ENCODE measurements around the gene OTOP3. TPM values are rescaled to one million over a fixed set of nuclear protein-coding genes. Genes with fewer than 3 reads are reported as not detected.

OTOP3 gene
- total and polyA plus RNA-seq, 2 of the 4 experiments (the other 2 are of a cell fraction): not detected

DNA sequence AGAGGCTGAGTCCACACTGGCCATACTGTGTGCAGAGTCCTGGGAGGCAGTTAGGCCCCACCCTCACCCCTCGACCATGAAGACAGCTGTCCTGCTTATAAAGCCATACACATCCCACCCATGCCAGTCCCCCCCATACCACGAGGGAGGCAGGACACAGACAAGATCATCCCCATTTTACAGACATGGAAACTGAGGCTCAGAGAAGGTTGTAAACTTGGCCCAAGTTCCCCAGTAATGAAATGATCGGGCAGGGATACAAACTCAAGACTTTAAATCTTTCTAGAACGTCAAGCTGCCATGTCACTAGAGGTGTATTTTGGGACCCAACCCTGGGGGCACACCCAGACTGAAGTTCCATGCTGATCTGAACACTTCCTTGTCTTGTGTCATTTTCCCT, 20.4 kb downstream of the OTOP3 start:
- no peak overlapping the region for H4K91ac ChIP-seq (ENCODE audit: insufficient read depth, low read depth, low read length)
- H2BK5ac ChIP-seq (ENCODE audit: low read depth, low read length, poor library complexity, severe bottlenecking): no peak overlapping the region
- no peak overlapping the region for H3K18ac ChIP-seq (ENCODE audit: low read depth, low read length)
- H4K20me1 ChIP-seq (ENCODE audit: insufficient read depth, low read length): no peaks in the 10 kb centered on the region
- H2BK15ac ChIP-seq (ENCODE audit: low read depth, low read length): no peak overlapping the region
- in situ Hi-C loops (cut with MboI; ENCODE audit: low sequenced_read_pairs) (loop anchor here (10.0 kb wide), 1 partner anchor 211 kb away; the partner anchor contains the start of gene NHERF1), intact Hi-C loops (cut with micrococcal nuclease) (no loop called here), dilution Hi-C loops (cut with HindIII; ENCODE audit: low sequenced_read_pairs, unreplicated experiment) (no loop called here)
- no peak overlapping the region for H3K23ac ChIP-seq (ENCODE audit: low read depth, low read length)
- no peaks in the 10 kb centered on the region for H3K9me3 ChIP-seq (ENCODE audit: control insufficient read depth, insufficient read depth, low read length)
- ChIA-PET POLR2A (ENCODE audit: unreplicated experiment) (no interaction called here), CTCF (no interaction called here)
- no peak overlapping the region for H2BK20ac ChIP-seq (ENCODE audit: low read depth, low read length)
- H3K79me1 ChIP-seq (ENCODE audit: low read depth in 1 of 2, low read length in 2 of 2): no peaks in the 10 kb centered on the region
- H3K4me2 ChIP-seq (ENCODE audit: low read depth, low read length): no peak overlapping the region
- no peak overlapping the region for H4K5ac ChIP-seq (ENCODE audit: low read depth, low read length)
- H3K4me3 ChIP-seq (ENCODE audit: insufficient read depth, low read depth, low read length): no peak overlapping the region
- H3K27ac ChIP-seq (ENCODE audit: insufficient read depth, low read length): no peak overlapping the region
- H2AK5ac ChIP-seq (ENCODE audit: low read depth, low read length): no peak overlapping the region
- H3K4me1 ChIP-seq (ENCODE audit: control insufficient read depth, insufficient read depth, low read length): 0 out of 2 replicates have a peak, but pooled peaks cover 1% of the 10 kb centered on the region
- no peak for TF ChIP-seq MAZ (IDR thresholded peaks at IDR 0.05; ENCODE audit: borderline replicate concordance, low read depth, low read length)
- TF ChIP-seq POLR2A (IDR thresholded peaks at IDR 0.05; ENCODE audit: low read depth, low read length): no peak
- TF ChIP-seq MXI1 (IDR thresholded peaks at IDR 0.05; ENCODE audit: borderline replicate concordance, low read depth, low read length): no peak
- no peak for TF ChIP-seq RAD21 (IDR thresholded peaks at IDR 0.05; ENCODE audit: low read length)
- TF ChIP-seq RFX5 (IDR thresholded peaks at IDR 0.05; ENCODE audit: low read depth, low read length): no peak
- TF ChIP-seq FOS (IDR thresholded peaks at IDR 0.05; ENCODE audit: low read depth, low read length): no peak
- TF ChIP-seq BHLHE40 (IDR thresholded peaks at IDR 0.05; ENCODE audit: low read depth, low read length): no peak
- no peak for TF ChIP-seq MAFK (IDR thresholded peaks at IDR 0.05; ENCODE audit: low read depth, low read length)
- no peak for TF ChIP-seq NFE2L2 (IDR thresholded peaks at IDR 0.05; ENCODE audit: low read depth, low read length)
- TF ChIP-seq, protein P1, sequence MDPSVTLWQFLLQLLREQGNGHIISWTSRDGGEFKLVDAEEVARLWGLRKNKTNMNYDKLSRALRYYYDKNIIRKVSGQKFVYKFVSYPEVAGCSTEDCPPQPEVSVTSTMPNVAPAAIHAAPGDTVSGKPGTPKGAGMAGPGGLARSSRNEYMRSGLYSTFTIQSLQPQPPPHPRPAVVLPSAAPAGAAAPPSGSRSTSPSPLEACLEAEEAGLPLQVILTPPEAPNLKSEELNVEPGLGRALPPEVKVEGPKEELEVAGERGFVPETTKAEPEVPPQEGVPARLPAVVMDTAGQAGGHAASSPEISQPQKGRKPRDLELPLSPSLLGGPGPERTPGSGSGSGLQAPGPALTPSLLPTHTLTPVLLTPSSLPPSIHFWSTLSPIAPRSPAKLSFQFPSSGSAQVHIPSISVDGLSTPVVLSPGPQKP (IDR thresholded peaks at IDR 0.05; ENCODE audit: borderline replicate concordance, low read depth, low read length): no peak
- TF ChIP-seq SMC3 (IDR thresholded peaks at IDR 0.05; ENCODE audit: low read depth, low read length): no peak
- no peak for TF ChIP-seq CEBPB (IDR thresholded peaks at IDR 0.05; ENCODE audit: low read depth, low read length)
- no peak for TF ChIP-seq RCOR1 (IDR thresholded peaks at IDR 0.05; ENCODE audit: insufficient replicate concordance, low read length)
- TF ChIP-seq, protein P2, sequence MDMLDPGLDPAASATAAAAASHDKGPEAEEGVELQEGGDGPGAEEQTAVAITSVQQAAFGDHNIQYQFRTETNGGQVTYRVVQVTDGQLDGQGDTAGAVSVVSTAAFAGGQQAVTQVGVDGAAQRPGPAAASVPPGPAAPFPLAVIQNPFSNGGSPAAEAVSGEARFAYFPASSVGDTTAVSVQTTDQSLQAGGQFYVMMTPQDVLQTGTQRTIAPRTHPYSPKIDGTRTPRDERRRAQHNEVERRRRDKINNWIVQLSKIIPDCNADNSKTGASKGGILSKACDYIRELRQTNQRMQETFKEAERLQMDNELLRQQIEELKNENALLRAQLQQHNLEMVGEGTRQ (IDR thresholded peaks at IDR 0.05; ENCODE audit: low read depth, low read length): no peak
- no peak for TF ChIP-seq CHD1 (IDR thresholded peaks at IDR 0.05; ENCODE audit: low read depth, low read length)
- TF ChIP-seq, protein P3, sequence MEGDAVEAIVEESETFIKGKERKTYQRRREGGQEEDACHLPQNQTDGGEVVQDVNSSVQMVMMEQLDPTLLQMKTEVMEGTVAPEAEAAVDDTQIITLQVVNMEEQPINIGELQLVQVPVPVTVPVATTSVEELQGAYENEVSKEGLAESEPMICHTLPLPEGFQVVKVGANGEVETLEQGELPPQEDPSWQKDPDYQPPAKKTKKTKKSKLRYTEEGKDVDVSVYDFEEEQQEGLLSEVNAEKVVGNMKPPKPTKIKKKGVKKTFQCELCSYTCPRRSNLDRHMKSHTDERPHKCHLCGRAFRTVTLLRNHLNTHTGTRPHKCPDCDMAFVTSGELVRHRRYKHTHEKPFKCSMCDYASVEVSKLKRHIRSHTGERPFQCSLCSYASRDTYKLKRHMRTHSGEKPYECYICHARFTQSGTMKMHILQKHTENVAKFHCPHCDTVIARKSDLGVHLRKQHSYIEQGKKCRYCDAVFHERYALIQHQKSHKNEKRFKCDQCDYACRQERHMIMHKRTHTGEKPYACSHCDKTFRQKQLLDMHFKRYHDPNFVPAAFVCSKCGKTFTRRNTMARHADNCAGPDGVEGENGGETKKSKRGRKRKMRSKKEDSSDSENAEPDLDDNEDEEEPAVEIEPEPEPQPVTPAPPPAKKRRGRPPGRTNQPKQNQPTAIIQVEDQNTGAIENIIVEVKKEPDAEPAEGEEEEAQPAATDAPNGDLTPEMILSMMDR (conservative IDR thresholded peaks at IDR 0.05; ENCODE audit: low read depth, low read length): no peak
- H3K36me3 ChIP-seq (ENCODE audit: control insufficient read depth, insufficient read depth, low read length): no peaks in the 10 kb centered on the region
- DNase-seq (no peak), ATAC-seq (ENCODE audit: low read depth) (no peak)
- no peak overlapping the region for H4K8ac ChIP-seq (ENCODE audit: low read depth in 2 of 2, low read length in 2 of 2)
- no peak overlapping the region for H2AK9ac ChIP-seq (replicated peaks; ENCODE audit: low read depth, low read length, poor library complexity)
- no peak overlapping the region for H2AFZ ChIP-seq (replicated peaks; ENCODE audit: low read length, poor library complexity)
- H3K9ac ChIP-seq (ENCODE audit: low read depth, low read length): no peak overlapping the region
- no peak overlapping the region for H3K4ac ChIP-seq (ENCODE audit: low read depth, low read length)
- H3K56ac ChIP-seq (ENCODE audit: extremely low read depth, insufficient read depth, low read length): no peak overlapping the region
- BruUV-seq (replicated peaks): no TSS peak
- no peak overlapping the region for H3K14ac ChIP-seq (replicated peaks; ENCODE audit: low read depth, low read length)
- H2BK120ac ChIP-seq (ENCODE audit: low read depth, low read length): no peak overlapping the region
- WGBS, 2 experiments (ENCODE audit: extremely low coverage in 2 of 2, insufficient read length in 1 of 2): no CpG with 5 or more reads among the region's 4 CpGs
- no peaks in the 10 kb centered on the region for H3K9me1 ChIP-seq (ENCODE audit: insufficient read depth, low read length)
- peaks cover 34% of the 10 kb centered on the region for H3K27me3 ChIP-seq (ENCODE audit: control insufficient read depth, insufficient read depth, low read length)
